Caco-2 (cell line): Measurements from ENCODE around the gene GBA2. TPM values are rescaled to one million over a fixed set of nuclear protein-coding genes. Genes with fewer than 3 reads are reported as not detected.
A peak's percentile ranks its signal among the peaks of the same experiment; 100 is the strongest.

ENCODE experiments used
- BruUV-seq: library from RNA; stranded (reverse); fragments of 400-500 nt; replicated peaks from 2 replicates; lab custom pipeline; 2021; lab: Mats Ljungman, UMichigan
- CTCF ChIA-PET: fragments of 300-600 bp; sonication (Branson Sonifier 250); formaldehyde crosslinking; loops from one replicate; lab custom pipeline; 2022; ENCODE audit warnings: antibody characterized with exemption; lab: Charles Lee
- POLR2A ChIA-PET: fragments of 300-600 bp; sonication (Branson Sonifier 250); formaldehyde crosslinking; loops from one replicate; lab custom pipeline; 2022; ENCODE audit warnings: antibody characterized with exemption; lab: Charles Lee
- DNase-seq, 2 experiments: peaks; one replicate each; pipeline versions ENCODE4 v3.0.0 to v3.0.0-alpha.2; 2020 to 2022
- H3K27me3 ChIP-seq: replicated peaks from 2 replicates; pipeline ENCODE4 v1.6.0; 2011; ENCODE audit warnings: low read length; ENCODE audit not compliant: control insufficient read depth, insufficient read depth
- H3K36me3 ChIP-seq: 2 replicates; pipeline ENCODE4 v1.5.1; 2011; ENCODE audit warnings: low read length; ENCODE audit not compliant: control insufficient read depth, insufficient read depth
- H3K4me1 ChIP-seq: fragments of 250-450 bp; sonication (Bioruptor Pico); 2 replicates; pipeline ENCODE4 v1.5.1; 2020; ENCODE audit warnings: mild to moderate bottlenecking
- H3K4me3 ChIP-seq: 2 replicates; pipeline ENCODE4 v1.5.1; 2011; ENCODE audit warnings: low read depth, mild to moderate bottlenecking, control low read depth, low read length
- H3K9me3 ChIP-seq: fragments of 250-450 bp; sonication (Bioruptor Pico); 2 replicates; pipeline ENCODE4 v1.5.1; 2020; ENCODE audit warnings: mild to moderate bottlenecking, moderate library complexity
- H3K27ac Mint-ChIP-seq: one replicate; pipeline ENCODE4 v1.8.0; 2022; ENCODE audit warnings: mixed read lengths; ENCODE audit not compliant: unreplicated experiment
- H3K27me3 Mint-ChIP-seq: one replicate; pipeline ENCODE4 v1.8.0; 2022; ENCODE audit warnings: mixed read lengths; ENCODE audit not compliant: insufficient read depth, unreplicated experiment
- H3K36me3 Mint-ChIP-seq: one replicate; pipeline ENCODE4 v1.8.0; 2022; ENCODE audit warnings: mild to moderate bottlenecking, mixed read lengths; ENCODE audit not compliant: insufficient read depth, unreplicated experiment
- H3K4me1 Mint-ChIP-seq: one replicate; pipeline ENCODE4 v1.8.0; 2022; ENCODE audit warnings: low read depth, mixed read lengths; ENCODE audit not compliant: unreplicated experiment
- H3K4me3 Mint-ChIP-seq: one replicate; pipeline ENCODE4 v1.8.0; 2022; ENCODE audit warnings: mild to moderate bottlenecking, moderate library complexity, mixed read lengths; ENCODE audit not compliant: unreplicated experiment
- H3K9me3 Mint-ChIP-seq: one replicate; pipeline ENCODE4 v1.8.0; 2022; ENCODE audit warnings: mixed read lengths; ENCODE audit not compliant: unreplicated experiment
- intact Hi-C: fragments of 100-400 bp; cut with micrococcal nuclease; formaldehyde crosslinking; loops from one replicate; pipeline ENCODE4 v1.10.0; 2022; ENCODE audit not compliant: unreplicated experiment
- total RNA-seq: library from RNA; stranded (reverse); gene quantifications from 2 replicates; pipeline ENCODE4 v1.2.3, GENCODE V29; 2022
- TF ChIP-seq, protein P1 (sequence below), 2 experiments: fragments of 200-600 bp in 1 of 2; IDR thresholded peaks; 1 replicate in 1 of 2; 2 replicates in 1 of 2; pipeline versions ENCODE4 v1.5.1 to v1.8.0; 2011 to 2022; ENCODE audit warnings: antibody characterized with exemption in 1 of 2, control low read depth in 1 of 2, inconsistent platforms in 1 of 2, low read depth in 1 of 2, low read length in 1 of 2, mild to moderate bottlenecking in 1 of 2, moderate library complexity in 1 of 2; ENCODE audit not compliant: insufficient read depth in 1 of 2, severe bottlenecking in 1 of 2, unreplicated experiment in 1 of 2

The GBA2 gene
- total RNA-seq, 1 experiment from 2014 or later: 108 TPM

DNA sequence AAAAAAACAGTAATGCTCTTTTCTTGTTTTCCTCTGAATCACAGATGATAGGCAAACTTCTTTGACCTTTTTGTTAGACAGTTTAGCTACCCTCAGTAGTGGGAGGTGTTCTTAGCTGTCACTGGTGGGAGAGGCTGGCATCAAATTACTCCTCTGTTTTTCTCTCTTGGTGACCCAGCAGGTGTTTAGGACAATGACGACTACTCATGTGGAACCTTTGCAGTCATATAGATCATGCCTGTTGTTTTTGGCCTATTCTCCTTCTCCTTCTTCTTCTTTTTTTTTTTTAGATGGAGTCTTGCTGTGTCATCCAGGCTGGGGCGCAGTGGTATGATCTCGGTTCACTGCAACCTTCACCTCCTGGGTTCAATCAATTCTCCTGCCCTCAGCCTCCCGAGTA, 27.0 kb upstream of the GBA2 start:
- no peak overlapping the region for H3K4me3 ChIP-seq
- BruUV-seq: no TSS peak
- no peaks in the 10 kb centered on the region for H3K27me3 ChIP-seq
- POLR2A ChIA-PET: no interaction called here
- TF ChIP-seq, protein P1, sequence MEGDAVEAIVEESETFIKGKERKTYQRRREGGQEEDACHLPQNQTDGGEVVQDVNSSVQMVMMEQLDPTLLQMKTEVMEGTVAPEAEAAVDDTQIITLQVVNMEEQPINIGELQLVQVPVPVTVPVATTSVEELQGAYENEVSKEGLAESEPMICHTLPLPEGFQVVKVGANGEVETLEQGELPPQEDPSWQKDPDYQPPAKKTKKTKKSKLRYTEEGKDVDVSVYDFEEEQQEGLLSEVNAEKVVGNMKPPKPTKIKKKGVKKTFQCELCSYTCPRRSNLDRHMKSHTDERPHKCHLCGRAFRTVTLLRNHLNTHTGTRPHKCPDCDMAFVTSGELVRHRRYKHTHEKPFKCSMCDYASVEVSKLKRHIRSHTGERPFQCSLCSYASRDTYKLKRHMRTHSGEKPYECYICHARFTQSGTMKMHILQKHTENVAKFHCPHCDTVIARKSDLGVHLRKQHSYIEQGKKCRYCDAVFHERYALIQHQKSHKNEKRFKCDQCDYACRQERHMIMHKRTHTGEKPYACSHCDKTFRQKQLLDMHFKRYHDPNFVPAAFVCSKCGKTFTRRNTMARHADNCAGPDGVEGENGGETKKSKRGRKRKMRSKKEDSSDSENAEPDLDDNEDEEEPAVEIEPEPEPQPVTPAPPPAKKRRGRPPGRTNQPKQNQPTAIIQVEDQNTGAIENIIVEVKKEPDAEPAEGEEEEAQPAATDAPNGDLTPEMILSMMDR (IDR thresholded peaks at IDR 0.05; ENCODE audit: insufficient read depth in 1 of 2, low read depth in 1 of 2, low read length in 1 of 2, severe bottlenecking in 1 of 2, unreplicated experiment in 1 of 2): no peak
- intact Hi-C loops: no loop called here
- no peaks in the 10 kb centered on the region for H3K9me3 Mint-ChIP-seq
- H3K36me3 ChIP-seq: no peaks in the 10 kb centered on the region
- H3K27me3 Mint-ChIP-seq: no peaks in the 10 kb centered on the region
- H3K4me3 Mint-ChIP-seq: no peak overlapping the region
- peaks cover 14% of the 10 kb centered on the region for H3K4me1 ChIP-seq
- DNase-seq: no peak
- CTCF ChIA-PET: interaction anchor here (0.6 to 0.7 kb wide), 2 partner anchors 20 to 1396 kb away, joined by 3 read pairs; no protein-coding TSS in a partner anchor
- no peak overlapping the region for H3K27ac Mint-ChIP-seq
- H3K36me3 Mint-ChIP-seq: no peaks in the 10 kb centered on the region
- no peaks in the 10 kb centered on the region for H3K4me1 Mint-ChIP-seq
- no peaks in the 10 kb centered on the region for H3K9me3 ChIP-seq

DNA sequence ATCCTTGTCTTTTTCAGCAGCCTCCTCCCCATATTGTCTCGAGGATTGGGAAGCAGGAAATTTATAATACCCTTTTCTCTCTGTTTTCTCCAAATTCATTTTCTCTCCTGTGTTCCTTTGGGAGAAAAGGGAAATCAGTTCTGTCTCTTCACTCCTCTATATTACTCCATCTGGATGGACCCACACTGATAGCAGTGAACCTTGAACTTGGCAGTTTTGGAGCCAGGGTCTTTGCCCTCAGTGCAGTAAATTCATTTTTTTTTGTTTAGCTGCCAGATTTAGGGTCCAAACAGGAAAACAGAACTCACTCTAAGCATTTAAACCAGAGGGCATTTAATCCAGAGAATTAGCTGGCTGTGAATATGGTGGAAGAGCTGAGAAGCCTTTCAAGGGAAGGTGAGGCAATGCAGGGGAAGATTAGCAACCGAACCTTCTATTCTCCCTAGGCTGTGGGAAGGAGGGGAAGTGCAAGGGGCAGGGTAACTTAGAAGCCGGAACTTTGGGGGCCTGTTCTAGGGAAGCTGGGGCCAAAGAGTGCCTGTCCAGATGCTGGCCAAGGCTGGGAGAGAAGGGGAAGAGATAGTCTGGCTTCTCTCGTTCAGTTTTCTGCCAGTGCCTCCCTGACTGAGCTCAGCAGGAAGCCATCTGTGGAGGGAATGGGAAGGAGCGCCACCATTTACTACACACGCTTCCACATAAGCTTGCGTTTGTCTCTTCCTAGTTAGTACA, 26.0 kb upstream of the GBA2 start:
- ChIA-PET CTCF (interaction anchor here (0.6 to 1.0 kb wide), 2 partner anchors 15 to 19 kb away, joined by 3 to 4 read pairs; no protein-coding TSS in a partner anchor), POLR2A (no interaction called here)
- Histone ChIP-seq H3K9me3 (no peaks in the 10 kb centered on the region), H3K27me3 (no peaks in the 10 kb centered on the region), H3K4me3 (no peak overlapping the region), H3K4me1 (peaks cover 16% of the 10 kb centered on the region), H3K36me3 (no peaks in the 10 kb centered on the region)
- TF ChIP-seq, protein P1 (IDR thresholded peaks at IDR 0.05; ENCODE audit: insufficient read depth in 1 of 2, low read depth in 1 of 2, low read length in 1 of 2, severe bottlenecking in 1 of 2, unreplicated experiment in 1 of 2): no peak
- Mint-ChIP-seq H3K27me3 (no peaks in the 10 kb centered on the region), H3K36me3 (no peaks in the 10 kb centered on the region), H3K4me3 (no peak overlapping the region), H3K27ac (no peak overlapping the region), H3K4me1 (no peaks in the 10 kb centered on the region), H3K9me3 (no peaks in the 10 kb centered on the region)
- BruUV-seq: no TSS peak
- no peak for DNase-seq
- intact Hi-C loops: no loop called here

DNA sequence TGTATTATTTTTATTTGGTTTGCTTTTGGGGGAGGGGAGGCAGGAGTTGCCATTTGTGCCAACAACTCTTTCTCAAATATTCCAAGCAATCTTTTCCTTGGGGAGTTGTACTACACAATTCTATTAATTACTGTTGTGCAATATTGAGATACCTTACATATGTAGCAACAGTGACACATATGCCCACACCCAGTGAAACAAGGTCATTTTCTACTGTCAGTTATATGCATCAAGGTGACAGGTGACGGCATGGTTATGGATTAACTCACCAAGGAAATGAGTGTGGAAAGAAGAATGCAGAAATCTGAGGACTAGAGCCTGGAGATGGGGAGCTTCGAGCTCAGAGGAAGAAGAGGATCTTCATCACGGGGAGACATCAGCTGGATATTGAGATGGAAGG, 22.9 kb upstream of the GBA2 start:
- ChIA-PET POLR2A (interaction anchor here (1.2 kb wide), 1 partner anchor 25 kb away, joined by 3 read pairs; no protein-coding TSS in a partner anchor), CTCF (interaction anchor here (0.5 to 2.1 kb wide), 5 partner anchors 11 to 110 kb away, joined by 3 to 9 read pairs (median 4); no protein-coding TSS in a partner anchor)
- no peaks in the 10 kb centered on the region for H3K9me3 ChIP-seq
- intact Hi-C loops: no loop called here
- BruUV-seq: no TSS peak
- H3K36me3 Mint-ChIP-seq: no peaks in the 10 kb centered on the region
- no peak overlapping the region for H3K4me3 ChIP-seq
- no peaks in the 10 kb centered on the region for H3K27me3 ChIP-seq
- peak in 1 of 2 experiments; percentile 20 for DNase-seq
- TF ChIP-seq, protein P1 (IDR thresholded peaks at IDR 0.05; ENCODE audit: insufficient read depth in 1 of 2, low read depth in 1 of 2, low read length in 1 of 2, severe bottlenecking in 1 of 2, unreplicated experiment in 1 of 2): no peak
- no peak overlapping the region for H3K4me3 Mint-ChIP-seq
- H3K4me1 ChIP-seq: peaks cover 16% of the 10 kb centered on the region
- H3K27ac Mint-ChIP-seq: no peak overlapping the region
- H3K9me3 Mint-ChIP-seq: no peaks in the 10 kb centered on the region
- H3K27me3 Mint-ChIP-seq: no peaks in the 10 kb centered on the region
- no peaks in the 10 kb centered on the region for H3K4me1 Mint-ChIP-seq
- H3K36me3 ChIP-seq: no peaks in the 10 kb centered on the region
